ENCODE results near the gene DCTN3. TPM values are rescaled to one million over a fixed set of nuclear protein-coding genes. Genes with fewer than 3 reads are reported as not detected.

Gene DCTN3
- total and polyA plus RNA-seq, 12 donors, result 30.5 to 143 (median 127) TPM

- no peak for DNase-seq
- Histone ChIP-seq H3K36me3 (no peaks in the 10 kb centered on the region), H3K27me3 (peaks cover 7 to 54% (median 33%) of the 10 kb centered on the region in 7 donors), H3K4me1 (peaks cover 3 to 20% (median 12%) of the 10 kb centered on the region in 9 donors), H3K27ac (no peak overlapping the region), H3K4me3 (no peak overlapping the region), H3K9me3 (no peaks in the 10 kb centered on the region)
- WGBS, 2 donors, result 72 to 75% methylated on average over 14 of the region's 14 CpGs
- no peak for ATAC-seq
- TF ChIP-seq CTCF (IDR thresholded peaks at IDR 0.05), result no peak
- intact Hi-C loops (cut with DNase I), result no loop called here
Observed at GRCh38 chr9:34576597-34577399, 43.5 kb downstream of the DCTN3 start.

GRCh38 chr9:34575862-34576596 lies 44.3 kb downstream of the DCTN3 start:
- intact Hi-C loops (cut with DNase I), result no loop called here
- H3K9me3 ChIP-seq, result no peaks in the 10 kb centered on the region
- H3K4me1 ChIP-seq, result peaks cover 3 to 20% (median 12%) of the 10 kb centered on the region in 9 donors
- no peak overlapping the region for H3K4me3 ChIP-seq
- peaks cover 7 to 52% (median 29%) of the 10 kb centered on the region in 7 donors for H3K27me3 ChIP-seq
- H3K27ac ChIP-seq, result no peak overlapping the region
- 87 to 92% methylated on average over 21 of the region's 21 CpGs for WGBS, 2 donors
- ATAC-seq (no peak), DNase-seq (no peak)
- no peaks in the 10 kb centered on the region for H3K36me3 ChIP-seq
- TF ChIP-seq CTCF (IDR thresholded peaks at IDR 0.05), result no peak

- peaks cover 3 to 23% (median 12%) of the 10 kb centered on the region in 9 donors for H3K4me1 ChIP-seq
- H3K4me3 ChIP-seq, result no peak overlapping the region
- TF ChIP-seq CTCF (IDR thresholded peaks at IDR 0.05), result no peak
- no peaks in the 10 kb centered on the region for H3K36me3 ChIP-seq
- H3K9me3 ChIP-seq, result no peaks in the 10 kb centered on the region
- intact Hi-C loops (cut with DNase I), result no loop called here
- peaks cover 7 to 44% (median 24%) of the 10 kb centered on the region in 7 donors for H3K27me3 ChIP-seq
- H3K27ac ChIP-seq, result no peak overlapping the region
- no peak for DNase-seq
- no peak for ATAC-seq
- 38 to 57% methylated on average over 8 of the region's 8 CpGs for WGBS, 2 donors
Observed at GRCh38 chr9:34575241-34575640, 45.1 kb downstream of the DCTN3 start.

- DNase-seq, result peak in 1 of 2 donors; percentile 4
- H3K4me1 ChIP-seq, result peaks cover 3 to 24% (median 12%) of the 10 kb centered on the region in 9 donors
- WGBS, 2 donors, result 96% methylated on average over 12 of the region's 12 CpGs
- no peak for TF ChIP-seq CTCF (IDR thresholded peaks at IDR 0.05)
- intact Hi-C loops (cut with DNase I), result no loop called here
- no peak overlapping the region for H3K27ac ChIP-seq
- H3K9me3 ChIP-seq, result no peaks in the 10 kb centered on the region
- peaks cover 7 to 38% (median 19%) of the 10 kb centered on the region in 7 donors for H3K27me3 ChIP-seq
- H3K4me3 ChIP-seq, result no peak overlapping the region
- no peak for ATAC-seq
- H3K36me3 ChIP-seq, result no peaks in the 10 kb centered on the region
Observed at GRCh38 chr9:34574571-34574970, 45.7 kb downstream of the DCTN3 start.

Measured in heart right ventricle (tissue), 16 donors.